ENCODE data around the gene PRSS33.

PRSS33 gene

DNA sequence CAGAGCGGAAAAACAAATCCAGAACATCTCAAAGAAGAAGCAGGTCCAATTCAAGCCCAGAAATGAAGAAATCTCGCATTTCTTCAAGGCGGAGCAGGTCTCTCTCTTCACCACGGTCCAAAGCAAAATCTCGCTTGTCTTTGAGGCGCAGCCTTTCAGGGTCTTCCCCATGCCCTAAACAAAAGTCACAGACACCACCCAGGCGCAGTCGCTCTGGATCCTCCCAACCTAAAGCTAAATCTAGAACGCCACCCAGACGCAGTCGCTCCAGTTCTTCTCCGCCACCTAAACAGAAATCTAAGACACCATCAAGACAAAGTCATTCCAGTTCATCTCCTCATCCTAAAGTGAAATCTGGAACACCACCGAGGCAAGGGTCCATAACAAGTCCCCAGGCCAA is 24.6 kb downstream of the PRSS33 start:
- no peaks in the 10 kb centered on the region for H3K9me3 ChIP-seq (ENCODE audit: control insufficient read depth in 2 of 2, low read length in 2 of 2)
- no peaks in the 10 kb centered on the region for H3K27me3 ChIP-seq (ENCODE audit: control insufficient read depth in 2 of 2, insufficient read depth in 2 of 2, low read length in 2 of 2)
- H3K9ac ChIP-seq (ENCODE audit: low read depth in 1 of 2, low read length in 2 of 2), result no peak overlapping the region
- no peak overlapping the region for H3K27ac ChIP-seq (ENCODE audit: low read depth in 2 of 2, low read length in 2 of 2)
- peaks cover 96 to 100% of the 10 kb centered on the region in 2 donors for H3K36me3 ChIP-seq (ENCODE audit: control insufficient read depth in 2 of 2, insufficient read depth in 2 of 2, low read length in 2 of 2)
- peaks cover 0 to 7% of the 10 kb centered on the region in 2 donors for H3K4me1 ChIP-seq (ENCODE audit: control insufficient read depth in 2 of 2, insufficient read depth in 2 of 2, low read length in 2 of 2)
- H3K4me3 ChIP-seq (ENCODE audit: low read length in 2 of 2), result no peak overlapping the region

DNA sequence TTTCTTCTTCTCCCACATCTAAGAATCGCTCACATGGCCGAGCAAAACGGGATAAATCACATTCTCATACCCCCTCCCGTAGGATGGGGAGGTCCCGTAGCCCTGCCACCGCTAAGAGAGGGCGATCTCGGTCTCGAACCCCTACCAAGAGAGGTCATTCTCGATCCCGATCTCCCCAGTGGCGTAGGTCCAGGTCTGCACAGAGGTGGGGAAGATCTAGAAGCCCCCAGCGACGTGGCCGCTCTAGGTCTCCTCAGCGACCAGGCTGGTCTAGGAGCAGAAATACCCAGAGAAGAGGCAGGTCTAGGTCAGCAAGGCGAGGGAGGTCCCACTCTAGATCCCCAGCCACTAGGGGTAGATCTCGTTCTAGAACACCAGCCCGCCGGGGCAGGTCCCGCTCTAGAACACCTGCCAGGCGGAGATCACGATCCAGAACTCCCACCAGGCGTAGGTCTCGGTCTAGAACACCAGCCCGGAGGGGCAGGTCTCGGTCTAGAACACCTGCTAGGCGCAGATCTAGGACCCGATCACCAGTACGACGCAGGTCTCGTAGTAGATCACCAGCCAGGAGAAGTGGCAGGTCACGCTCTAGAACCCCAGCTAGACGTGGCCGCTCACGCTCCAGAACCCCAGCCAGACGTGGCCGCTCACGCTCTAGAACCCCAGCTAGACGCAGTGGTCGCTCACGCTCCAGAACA is 25.3 kb downstream of the PRSS33 start:
- Histone ChIP-seq H3K27me3 (ENCODE audit: control insufficient read depth in 2 of 2, insufficient read depth in 2 of 2, low read length in 2 of 2) (no peaks in the 10 kb centered on the region), H3K9me3 (ENCODE audit: control insufficient read depth in 2 of 2, low read length in 2 of 2) (no peaks in the 10 kb centered on the region), H3K27ac (ENCODE audit: low read depth in 2 of 2, low read length in 2 of 2) (no peak overlapping the region), H3K9ac (ENCODE audit: low read depth in 1 of 2, low read length in 2 of 2) (no peak overlapping the region), H3K4me3 (ENCODE audit: low read length in 2 of 2) (no peak overlapping the region), H3K36me3 (ENCODE audit: control insufficient read depth in 2 of 2, insufficient read depth in 2 of 2, low read length in 2 of 2) (peaks cover 95 to 100% of the 10 kb centered on the region in 2 donors), H3K4me1 (ENCODE audit: control insufficient read depth in 2 of 2, insufficient read depth in 2 of 2, low read length in 2 of 2) (peaks cover 0 to 7% of the 10 kb centered on the region in 2 donors)

DNA sequence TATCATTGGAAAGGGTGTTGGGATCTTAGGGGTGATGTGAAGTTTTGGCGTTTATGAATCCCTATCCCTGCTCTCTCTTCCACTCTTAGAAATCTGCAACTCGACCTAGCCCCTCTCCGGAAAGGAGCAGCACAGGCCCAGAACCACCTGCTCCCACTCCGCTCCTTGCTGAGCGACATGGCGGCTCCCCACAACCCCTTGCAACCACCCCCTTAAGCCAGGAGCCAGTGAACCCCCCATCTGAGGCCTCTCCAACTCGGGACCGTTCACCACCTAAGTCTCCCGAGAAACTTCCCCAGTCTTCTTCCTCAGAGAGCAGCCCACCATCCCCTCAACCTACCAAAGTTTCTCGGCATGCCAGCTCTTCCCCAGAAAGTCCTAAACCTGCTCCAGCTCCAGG is 25.9 kb downstream of the PRSS33 start:
- H3K9me3 ChIP-seq (ENCODE audit: control insufficient read depth in 2 of 2, low read length in 2 of 2), result no peaks in the 10 kb centered on the region
- no peak overlapping the region for H3K27ac ChIP-seq (ENCODE audit: low read depth in 2 of 2, low read length in 2 of 2)
- peaks cover 95 to 98% of the 10 kb centered on the region in 2 donors for H3K36me3 ChIP-seq (ENCODE audit: control insufficient read depth in 2 of 2, insufficient read depth in 2 of 2, low read length in 2 of 2)
- no peaks in the 10 kb centered on the region for H3K27me3 ChIP-seq (ENCODE audit: control insufficient read depth in 2 of 2, insufficient read depth in 2 of 2, low read length in 2 of 2)
- peaks cover 0 to 7% of the 10 kb centered on the region in 2 donors for H3K4me1 ChIP-seq (ENCODE audit: control insufficient read depth in 2 of 2, insufficient read depth in 2 of 2, low read length in 2 of 2)
- no peak overlapping the region for H3K4me3 ChIP-seq (ENCODE audit: low read length in 2 of 2)
- H3K9ac ChIP-seq (ENCODE audit: low read depth in 1 of 2, low read length in 2 of 2), result no peak overlapping the region

DNA sequence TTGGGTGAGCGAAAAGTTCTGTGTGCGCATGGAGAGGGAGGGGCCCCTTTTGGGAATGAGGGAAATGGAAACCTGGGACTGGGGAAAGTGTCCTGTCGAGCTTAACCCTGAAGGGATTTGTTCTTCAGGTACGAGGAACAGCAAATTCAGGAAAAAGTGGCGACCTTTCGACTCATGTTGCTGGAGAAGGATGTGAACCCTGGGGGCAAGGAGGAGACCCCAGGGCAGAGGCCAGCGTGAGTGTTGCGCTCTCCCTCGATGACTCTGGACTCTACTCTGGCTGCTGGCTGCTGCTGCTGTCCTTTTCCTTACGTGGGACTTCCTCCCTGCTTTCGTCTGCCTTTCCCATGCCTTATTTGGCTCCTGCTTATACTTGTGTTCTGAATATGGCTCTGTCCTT is 30.0 kb downstream of the PRSS33 start:
- Histone ChIP-seq H3K4me1 (ENCODE audit: control insufficient read depth in 2 of 2, insufficient read depth in 2 of 2, low read length in 2 of 2) (peaks cover 19 to 23% of the 10 kb centered on the region in 2 donors), H3K36me3 (ENCODE audit: control insufficient read depth in 2 of 2, insufficient read depth in 2 of 2, low read length in 2 of 2) (peaks cover 57 to 58% of the 10 kb centered on the region in 2 donors), H3K27me3 (ENCODE audit: control insufficient read depth in 2 of 2, insufficient read depth in 2 of 2, low read length in 2 of 2) (no peaks in the 10 kb centered on the region), H3K9me3 (ENCODE audit: control insufficient read depth in 2 of 2, low read length in 2 of 2) (no peaks in the 10 kb centered on the region), H3K9ac (ENCODE audit: low read depth in 1 of 2, low read length in 2 of 2) (no peak overlapping the region), H3K27ac (ENCODE audit: low read depth in 2 of 2, low read length in 2 of 2) (no peak overlapping the region), H3K4me3 (ENCODE audit: low read length in 2 of 2) (no peak overlapping the region)

DNA sequence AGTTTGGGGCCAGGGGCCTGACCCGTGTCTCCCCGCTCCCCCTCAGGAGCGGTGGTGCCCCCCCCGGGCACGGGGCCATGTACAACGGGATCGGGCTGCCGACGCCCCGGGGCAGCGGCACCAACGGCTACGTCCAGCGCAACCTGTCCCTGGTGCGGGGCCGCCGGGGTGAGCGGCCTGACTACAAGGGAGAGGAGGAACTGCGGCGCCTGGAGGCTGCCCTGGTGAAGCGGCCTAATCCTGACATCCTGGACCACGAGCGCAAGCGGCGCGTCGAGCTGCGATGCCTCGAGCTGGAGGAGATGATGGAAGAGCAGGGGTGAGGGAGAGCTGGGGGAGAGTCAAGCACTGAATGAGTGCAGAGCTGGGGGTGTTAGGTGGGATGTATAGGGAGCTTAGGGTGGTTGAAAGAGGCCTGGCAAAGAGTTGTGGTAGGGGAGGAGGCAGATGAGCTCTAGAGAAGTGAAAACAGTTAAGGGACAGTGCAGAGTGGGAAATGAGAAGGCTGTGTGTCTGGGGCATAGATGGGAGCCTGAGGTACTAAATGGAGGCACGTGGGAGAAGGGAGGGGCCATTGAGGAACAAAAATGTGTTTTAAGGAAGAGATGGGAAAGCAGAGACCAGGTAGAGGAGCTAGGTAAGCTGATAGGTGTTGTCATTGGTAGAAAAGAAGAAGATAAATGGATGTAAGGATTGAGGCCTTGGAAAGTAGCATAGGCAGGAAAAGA is 30.9 kb downstream of the PRSS33 start:
- Histone ChIP-seq H3K36me3 (ENCODE audit: control insufficient read depth in 2 of 2, insufficient read depth in 2 of 2, low read length in 2 of 2) (peaks cover 48 to 50% of the 10 kb centered on the region in 2 donors), H3K4me3 (ENCODE audit: low read length in 2 of 2) (no peak overlapping the region), H3K27ac (ENCODE audit: low read depth in 2 of 2, low read length in 2 of 2) (no peak overlapping the region), H3K9me3 (ENCODE audit: control insufficient read depth in 2 of 2, low read length in 2 of 2) (no peaks in the 10 kb centered on the region), H3K4me1 (ENCODE audit: control insufficient read depth in 2 of 2, insufficient read depth in 2 of 2, low read length in 2 of 2) (peaks cover 24 to 26% of the 10 kb centered on the region in 2 donors), H3K27me3 (ENCODE audit: control insufficient read depth in 2 of 2, insufficient read depth in 2 of 2, low read length in 2 of 2) (no peaks in the 10 kb centered on the region), H3K9ac (ENCODE audit: low read depth in 1 of 2, low read length in 2 of 2) (no peak overlapping the region)

DNA sequence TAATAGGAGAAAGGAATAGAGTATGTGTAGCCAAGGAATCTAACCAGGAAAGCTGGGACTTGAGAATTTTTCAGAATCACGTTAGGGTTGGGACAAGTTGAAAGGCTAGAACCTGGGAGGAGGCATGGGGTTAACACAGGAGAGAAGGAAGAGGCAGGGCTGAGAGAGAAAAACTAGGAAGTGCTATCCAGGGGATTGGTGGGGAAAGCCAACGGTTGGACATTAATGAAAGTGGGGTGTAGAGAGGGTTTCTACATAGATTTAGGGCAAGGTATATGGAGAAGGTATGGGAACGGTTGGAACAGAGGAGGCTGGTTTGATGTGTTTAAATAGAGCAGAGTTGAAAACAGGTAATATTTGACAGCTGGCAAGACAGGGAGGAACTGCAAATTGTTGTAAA is 32.2 kb downstream of the PRSS33 start:
- H3K36me3 ChIP-seq (ENCODE audit: control insufficient read depth in 2 of 2, insufficient read depth in 2 of 2, low read length in 2 of 2), result peaks cover 37% of the 10 kb centered on the region in 2 donors
- H3K4me3 ChIP-seq (ENCODE audit: low read length in 2 of 2), result peak overlapping the region; percentile 87 to 98
- H3K27me3 ChIP-seq (ENCODE audit: control insufficient read depth in 2 of 2, insufficient read depth in 2 of 2, low read length in 2 of 2), result no peaks in the 10 kb centered on the region
- H3K4me1 ChIP-seq (ENCODE audit: control insufficient read depth in 2 of 2, insufficient read depth in 2 of 2, low read length in 2 of 2), result peaks cover 21 to 25% of the 10 kb centered on the region in 2 donors
- H3K9me3 ChIP-seq (ENCODE audit: control insufficient read depth in 2 of 2, low read length in 2 of 2), result no peaks in the 10 kb centered on the region
- H3K27ac ChIP-seq (ENCODE audit: low read depth in 2 of 2, low read length in 2 of 2), result no peak overlapping the region
- H3K9ac ChIP-seq (ENCODE audit: low read depth in 1 of 2, low read length in 2 of 2), result peak overlapping the region in 1 of 2 donors; percentile 92

DNA sequence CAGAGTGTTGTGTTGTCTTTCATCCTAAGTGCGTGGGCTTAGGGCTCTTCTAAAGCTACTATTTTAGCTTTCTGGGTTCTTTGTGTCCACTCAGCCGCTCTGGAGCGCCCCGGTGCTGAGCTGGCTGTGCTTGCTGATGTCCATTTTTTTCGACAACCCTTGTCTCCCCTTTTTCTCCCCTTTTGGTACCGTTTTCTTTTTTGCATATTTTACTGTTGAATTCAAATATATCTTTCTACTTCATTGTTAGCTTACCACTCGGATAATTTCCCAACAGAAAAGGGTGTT is 33.7 kb downstream of the PRSS33 start:
- Histone ChIP-seq H3K9me3 (ENCODE audit: control insufficient read depth in 2 of 2, low read length in 2 of 2) (no peaks in the 10 kb centered on the region), H3K27ac (ENCODE audit: low read depth in 2 of 2, low read length in 2 of 2) (peak overlapping the region; percentile 99 to 100), H3K4me1 (ENCODE audit: control insufficient read depth in 2 of 2, insufficient read depth in 2 of 2, low read length in 2 of 2) (peaks cover 19 to 25% of the 10 kb centered on the region in 2 donors), H3K9ac (ENCODE audit: low read depth in 1 of 2, low read length in 2 of 2) (peak overlapping the region; percentile 71 to 92), H3K36me3 (ENCODE audit: control insufficient read depth in 2 of 2, insufficient read depth in 2 of 2, low read length in 2 of 2) (peaks cover 22% of the 10 kb centered on the region in 2 donors), H3K4me3 (ENCODE audit: low read length in 2 of 2) (peak overlapping the region; percentile 87 to 98), H3K27me3 (ENCODE audit: control insufficient read depth in 2 of 2, insufficient read depth in 2 of 2, low read length in 2 of 2) (no peaks in the 10 kb centered on the region)

DNA sequence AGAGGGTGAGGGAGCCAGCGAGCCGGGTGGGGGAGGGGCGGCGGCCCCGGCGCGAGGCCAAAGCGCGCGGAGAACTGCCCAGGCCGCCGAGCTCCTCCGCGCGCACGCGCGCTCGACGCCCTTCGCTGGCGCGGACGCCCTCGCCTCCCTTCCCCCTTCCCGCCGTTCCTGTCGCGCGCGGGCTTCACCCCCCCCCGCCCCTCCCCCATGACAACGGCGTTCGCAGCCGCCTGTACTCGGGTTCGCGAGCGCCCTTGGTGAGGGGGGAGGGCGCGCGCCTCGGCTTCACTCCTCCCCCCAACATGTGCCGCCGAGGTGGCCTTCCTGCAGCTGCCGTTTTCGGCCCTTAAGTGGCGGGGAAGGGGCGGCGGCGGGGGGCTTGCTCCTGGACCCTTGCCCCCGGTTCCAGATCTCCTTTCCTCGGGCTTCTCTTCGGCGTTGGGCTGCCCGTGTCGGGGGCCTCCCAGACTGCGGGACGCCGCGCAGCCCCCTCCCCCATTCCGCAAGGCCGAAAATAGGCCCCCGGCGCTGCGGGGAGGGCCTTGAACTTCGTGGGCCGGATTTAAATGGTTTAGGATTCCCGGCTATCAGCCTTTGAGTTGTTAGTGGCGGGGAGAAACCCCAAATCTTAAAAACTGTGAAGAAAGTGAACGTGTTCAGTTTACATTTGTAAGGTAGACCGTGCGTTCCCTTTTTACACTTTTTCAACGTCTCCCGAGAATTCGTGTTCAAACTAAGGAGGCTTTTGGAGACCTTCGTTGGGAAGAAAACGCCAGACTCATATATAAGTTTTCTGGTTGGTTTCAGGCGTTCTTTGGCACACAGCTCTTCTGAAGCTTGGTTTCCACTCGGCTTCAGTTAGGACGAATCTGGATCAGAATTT is 34.3 kb downstream of the PRSS33 start:
- Histone ChIP-seq H3K4me1 (ENCODE audit: control insufficient read depth in 2 of 2, insufficient read depth in 2 of 2, low read length in 2 of 2) (peaks cover 19 to 25% of the 10 kb centered on the region in 2 donors), H3K9me3 (ENCODE audit: control insufficient read depth in 2 of 2, low read length in 2 of 2) (no peaks in the 10 kb centered on the region), H3K36me3 (ENCODE audit: control insufficient read depth in 2 of 2, insufficient read depth in 2 of 2, low read length in 2 of 2) (peaks cover 16% of the 10 kb centered on the region in 2 donors), H3K4me3 (ENCODE audit: low read length in 2 of 2) (peak overlapping the region; percentile 87 to 98), H3K27me3 (ENCODE audit: control insufficient read depth in 2 of 2, insufficient read depth in 2 of 2, low read length in 2 of 2) (no peaks in the 10 kb centered on the region), H3K9ac (ENCODE audit: low read depth in 1 of 2, low read length in 2 of 2) (peak overlapping the region; percentile 92 to 98), H3K27ac (ENCODE audit: low read depth in 2 of 2, low read length in 2 of 2) (peak overlapping the region; percentile 99 to 100)

DNA sequence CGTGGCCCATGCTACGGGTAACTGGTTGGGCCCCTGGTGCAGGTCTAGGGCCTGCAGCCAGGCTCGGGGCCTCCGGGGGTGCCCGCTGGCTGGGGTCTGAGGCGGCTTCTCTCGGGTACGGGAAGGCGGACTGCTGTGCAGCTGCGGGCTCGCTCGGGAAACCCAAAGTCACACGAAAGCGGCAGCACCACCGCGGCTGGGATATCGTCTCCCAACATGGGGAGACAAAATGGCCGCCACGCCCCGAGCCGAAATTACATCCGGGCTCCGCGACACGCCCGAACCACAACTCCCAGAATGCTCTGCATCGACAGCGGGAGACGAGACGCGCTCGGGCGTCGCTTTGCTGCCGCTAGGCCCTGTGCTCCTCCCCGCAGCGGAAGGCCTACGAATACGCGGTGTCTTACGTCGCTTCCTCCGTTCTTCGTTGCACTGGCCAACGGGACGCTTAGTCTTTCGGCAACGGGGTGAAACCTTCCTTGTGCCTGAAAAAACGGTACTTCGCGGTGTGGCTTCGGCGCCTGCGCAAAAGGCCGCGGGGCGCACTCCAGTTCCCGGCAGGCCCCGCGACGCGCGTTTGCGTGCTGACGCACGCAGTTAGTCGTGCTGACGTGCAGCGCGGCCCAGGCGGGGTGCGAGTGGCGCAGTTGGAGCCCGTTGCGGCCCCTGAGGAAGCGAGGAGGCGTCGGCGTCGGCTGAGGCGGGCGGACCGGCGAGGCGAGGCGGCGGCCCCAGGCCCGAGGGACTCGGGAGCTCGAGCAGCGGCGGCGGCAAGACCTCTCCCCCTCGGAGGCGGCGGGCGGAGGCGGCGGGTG is 35.1 kb downstream of the PRSS33 start, which contains the start of gene SRRM2:
Gene SRRM2 (plus strand): TSS at position 604 of the 815 bp plus-strand sequence. CDS start 3,727 bp downstream, outside the sequence.
- H3K4me1 ChIP-seq (ENCODE audit: control insufficient read depth in 2 of 2, insufficient read depth in 2 of 2, low read length in 2 of 2), result peaks cover 19 to 25% of the 10 kb centered on the region in 2 donors
- H3K4me3 ChIP-seq (ENCODE audit: low read length in 2 of 2), result peak within 1 kb of the TSS; percentile 95 to 98
- H3K27me3 ChIP-seq (ENCODE audit: control insufficient read depth in 2 of 2, insufficient read depth in 2 of 2, low read length in 2 of 2), result no peaks in the 10 kb centered on the region
- peaks cover 7 to 8% of the 10 kb centered on the region in 2 donors for H3K36me3 ChIP-seq (ENCODE audit: control insufficient read depth in 2 of 2, insufficient read depth in 2 of 2, low read length in 2 of 2)
- no peaks in the 10 kb centered on the region for H3K9me3 ChIP-seq (ENCODE audit: control insufficient read depth in 2 of 2, low read length in 2 of 2)
- peak within 1 kb of the TSS; percentile 92 to 98 for H3K9ac ChIP-seq (ENCODE audit: low read depth in 1 of 2, low read length in 2 of 2)
- H3K27ac ChIP-seq (ENCODE audit: low read depth in 2 of 2, low read length in 2 of 2), result peak within 1 kb of the TSS; percentile 99 to 100

Data from mucosa of rectum (tissue), 2 donors.